Measurements from ENCODE around the gene ZBTB48.

Gene ZBTB48

GRCh38 chr1:6538956-6539355 lies 40.8 kb upstream of the ZBTB48 start:
- TF ChIP-seq CTCF (IDR thresholded peaks at IDR 0.05; ENCODE audit: insufficient read depth, missing control alignments): no peak
- FAIRE-seq: no peak
- DNase-seq (ENCODE audit: insufficient read length, low spot score): no peak

- TF ChIP-seq CTCF (IDR thresholded peaks at IDR 0.05; ENCODE audit: insufficient read depth, missing control alignments): no peak
- no peak for FAIRE-seq
- DNase-seq (ENCODE audit: insufficient read length, low spot score): no peak
Observed at GRCh38 chr1:6544831-6545230, 35.0 kb upstream of the ZBTB48 start.

GRCh38 chr1:6545276-6546112 lies 34.3 kb upstream of the ZBTB48 start:
- no peak for DNase-seq (ENCODE audit: insufficient read length, low spot score)
- no peak for TF ChIP-seq CTCF (IDR thresholded peaks at IDR 0.05; ENCODE audit: insufficient read depth, missing control alignments)
- FAIRE-seq: no peak

- DNase-seq (ENCODE audit: insufficient read length, low spot score) (no peak), FAIRE-seq (no peak)
- no peak for TF ChIP-seq CTCF (IDR thresholded peaks at IDR 0.05; ENCODE audit: insufficient read depth, missing control alignments)
Observed at GRCh38 chr1:6546326-6546725, 33.5 kb upstream of the ZBTB48 start.

GRCh38 chr1:6547301-6547700 lies 32.5 kb upstream of the ZBTB48 start:
- TF ChIP-seq CTCF (IDR thresholded peaks at IDR 0.05; ENCODE audit: insufficient read depth, missing control alignments): no peak
- FAIRE-seq (no peak), DNase-seq (ENCODE audit: insufficient read length, low spot score) (no peak)

- no peak for FAIRE-seq
- peak; percentile 81 for TF ChIP-seq CTCF (IDR thresholded peaks at IDR 0.05; ENCODE audit: insufficient read depth, missing control alignments)
Observed at GRCh38 chr1:6554031-6554906, 25.5 kb upstream of the ZBTB48 start, which contains the start of gene NOL9. Gene NOL9, minus strand, starts transcription at chr1:6554513. Its CDS starts 11 bp downstream, at chr1:6554502.

More at GRCh38 chr1:6554031-6554906, 25.5 kb upstream of the ZBTB48 start, which contains the start of gene NOL9:
- DNase-seq (ENCODE audit: insufficient read length, low spot score): peak; percentile 61
